Amniotic stem cell (primary cell): ENCODE measurements around the gene TEX29.

ENCODE experiments used
- DNase-seq: peaks from one replicate; lab custom pipeline; 2025; lab: John Stamatoyannopoulos, UW

The TEX29 gene

GRCh38 chr13:111370570-111371535 is 50.4 kb downstream of the TEX29 start:
- DNase-seq = no peak

GRCh38 chr13:111371720-111372119 is 51.3 kb downstream of the TEX29 start:
- no peak for DNase-seq

GRCh38 chr13:111372651-111373425 is 52.4 kb downstream of the TEX29 start:
- DNase-seq = no peak

GRCh38 chr13:111373486-111373885 is 53.0 kb downstream of the TEX29 start:
- no peak for DNase-seq

GRCh38 chr13:111380431-111380830 is 60.0 kb downstream of the TEX29 start:
- no peak for DNase-seq

- no peak for DNase-seq
These were observed 62.0 kb downstream of the TEX29 start for GRCh38 chr13:111382411-111382810.

GRCh38 chr13:111382877-111383276 is 62.4 kb downstream of the TEX29 start:
- DNase-seq = no peak

GRCh38 chr13:111383591-111384440 is 63.4 kb downstream of the TEX29 start:
- DNase-seq = no peak

- DNase-seq = no peak
These were observed 64.2 kb downstream of the TEX29 start for GRCh38 chr13:111384441-111385182.

GRCh38 chr13:111385183-111385857 is 64.9 kb downstream of the TEX29 start:
- DNase-seq = no peak

- DNase-seq = no peak
These were observed 66.8 kb downstream of the TEX29 start for GRCh38 chr13:111387026-111387871.

- no peak for DNase-seq
These were observed 67.6 kb downstream of the TEX29 start for GRCh38 chr13:111387945-111388600.

- DNase-seq = no peak
These were observed 68.5 kb downstream of the TEX29 start for GRCh38 chr13:111388851-111389500.

- no peak for DNase-seq
These were observed 69.4 kb downstream of the TEX29 start for GRCh38 chr13:111389621-111390521.

- no peak for DNase-seq
These were observed 70.3 kb downstream of the TEX29 start for GRCh38 chr13:111390522-111391270.

GRCh38 chr13:111392486-111392885 is 72.0 kb downstream of the TEX29 start:
- no peak for DNase-seq

GRCh38 chr13:111393221-111393790 is 72.9 kb downstream of the TEX29 start:
- DNase-seq = no peak
